Activated CD8-positive, alpha-beta T cell treated with anti-CD3 and anti-CD28 coated beads for 36 hours (primary cell): Measurements from ENCODE around the gene PPP1R14C. TPM values are rescaled to one million over a fixed set of nuclear protein-coding genes. Genes with fewer than 3 reads are reported as not detected.
"Not testable (repeated sequence)": the region's sequence is repeated elsewhere in the genome, so short reads cannot be mapped to it uniquely, and the experiment has no call there.

Experiments used
- ATAC-seq: fragments of 200-7000 bp; cut with Tn5 transposase; one replicate; pipeline ENCODE4 v1.10.0; 2021; ENCODE audit warnings: mild to moderate bottlenecking, moderate library complexity
- CTCF ChIA-PET: fragments of 350-600 bp; sonication (Branson Sonifier 250); formaldehyde crosslinking; loops from one replicate; lab custom pipeline; 2021; ENCODE audit warnings: antibody characterized with exemption; lab: Charles Lee
- POLR2A ChIA-PET: fragments of 350-600 bp; sonication (Branson Sonifier 250); formaldehyde crosslinking; loops from one replicate; lab custom pipeline; 2021; ENCODE audit warnings: antibody characterized with exemption; lab: Charles Lee
- DNase-seq: peaks from one replicate; pipeline ENCODE4 v3.0.0-alpha.2; 2020
- H3K27ac Mint-ChIP-seq: one replicate; pipeline ENCODE4 v1.8.0; 2021; ENCODE audit warnings: mild to moderate bottlenecking, mixed read lengths
- H3K27me3 Mint-ChIP-seq: one replicate; pipeline ENCODE4 v1.8.0; 2021; ENCODE audit warnings: mixed read lengths
- H3K36me3 Mint-ChIP-seq: one replicate; pipeline ENCODE4 v1.8.0; 2021; ENCODE audit warnings: low read depth, mixed read lengths
- H3K4me1 Mint-ChIP-seq: one replicate; pipeline ENCODE4 v1.8.0; 2021; ENCODE audit warnings: low read depth, mixed read lengths
- H3K4me3 Mint-ChIP-seq: one replicate; pipeline ENCODE4 v1.8.0; 2021; ENCODE audit warnings: mild to moderate bottlenecking, moderate library complexity, mixed read lengths
- H3K9me3 Mint-ChIP-seq: one replicate; pipeline ENCODE4 v1.8.0; 2021; ENCODE audit warnings: mixed read lengths
- CTCF ChIP-seq: fragments of 200-600 bp; IDR thresholded peaks from one replicate; pipeline ENCODE4 v1.8.0; 2022; ENCODE audit warnings: antibody characterized with exemption, mild to moderate bottlenecking
- intact Hi-C: fragments of 100-400 bp; cut with micrococcal nuclease; formaldehyde crosslinking; loops from one replicate; pipeline ENCODE4 v1.10.0; 2022
- total RNA-seq, 2 experiments: library from RNA; stranded (reverse); gene quantifications; one replicate each; pipeline ENCODE4 v1.2.3, GENCODE V29; 2021

PPP1R14C gene
- total RNA-seq, 2 experiments from 2014 or later: 0.65 to 0.86 TPM

- no peak for DNase-seq
- POLR2A ChIA-PET: no interaction called here
- CTCF ChIA-PET: no interaction called here
- Mint-ChIP-seq H3K36me3 (no peaks in the 10 kb centered on the region), H3K27me3 (peaks cover 9% of the 10 kb centered on the region), H3K27ac (no peak overlapping the region), H3K4me1 (no peaks in the 10 kb centered on the region), H3K4me3 (no peak overlapping the region), H3K9me3 (no peaks in the 10 kb centered on the region)
- no peak for ATAC-seq
- no peak for TF ChIP-seq CTCF
- intact Hi-C loops: no loop called here
These were observed 34.6 kb downstream of the PPP1R14C start for GRCh38 chr6:150177259-150177951.

GRCh38 chr6:150177952-150178520, 35.2 kb downstream of the PPP1R14C start:
- intact Hi-C loops: no loop called here
- CTCF ChIA-PET: no interaction called here

GRCh38 chr6:150179030-150179429, 36.2 kb downstream of the PPP1R14C start:
- ChIA-PET CTCF (interaction anchor here (1.0 kb wide), 1 partner anchor 90 kb away, joined by 3 read pairs; no protein-coding TSS in a partner anchor), POLR2A (no interaction called here)
- no peak overlapping the region for H3K27ac Mint-ChIP-seq
- no peak for DNase-seq
- no peaks in the 10 kb centered on the region for H3K9me3 Mint-ChIP-seq
- ATAC-seq: no peak
- no peaks in the 10 kb centered on the region for H3K4me1 Mint-ChIP-seq
- peaks cover 4% of the 10 kb centered on the region for H3K27me3 Mint-ChIP-seq
- no peak overlapping the region for H3K4me3 Mint-ChIP-seq
- intact Hi-C loops: no loop called here
- TF ChIP-seq CTCF: no peak
- H3K36me3 Mint-ChIP-seq: no peaks in the 10 kb centered on the region

More at GRCh38 chr6:150177952-150178520, 35.2 kb downstream of the PPP1R14C start:
- no peaks in the 10 kb centered on the region for H3K9me3 Mint-ChIP-seq
- peaks cover 7% of the 10 kb centered on the region for H3K27me3 Mint-ChIP-seq
- no peak for DNase-seq
- no peak overlapping the region for H3K4me3 Mint-ChIP-seq
- POLR2A ChIA-PET: no interaction called here
- no peaks in the 10 kb centered on the region for H3K4me1 Mint-ChIP-seq
- no peaks in the 10 kb centered on the region for H3K36me3 Mint-ChIP-seq
- no peak for TF ChIP-seq CTCF
- H3K27ac Mint-ChIP-seq: no peak overlapping the region
- no peak for ATAC-seq

- H3K4me3 Mint-ChIP-seq, H3K9me3 Mint-ChIP-seq, H3K27me3 Mint-ChIP-seq, POLR2A ChIA-PET, H3K4me1 Mint-ChIP-seq, H3K27ac Mint-ChIP-seq, intact Hi-C loops, H3K36me3 Mint-ChIP-seq, DNase-seq, ATAC-seq: not testable (repeated sequence)
- CTCF ChIA-PET: interaction anchor here (1.0 to 1.8 kb wide), 4 partner anchors 19 to 109 kb away, joined by 3 to 4 read pairs (median 4); no protein-coding TSS in a partner anchor
These were observed 37.1 kb downstream of the PPP1R14C start for GRCh38 chr6:150179907-150180424.

- TF ChIP-seq CTCF: no peak
- no peak overlapping the region for H3K4me3 Mint-ChIP-seq
- ATAC-seq (peak; percentile 20), DNase-seq (no peak)
- intact Hi-C loops: no loop called here
- ChIA-PET POLR2A (no interaction called here), CTCF (interaction anchor here (1.0 to 1.8 kb wide), 4 partner anchors 19 to 109 kb away, joined by 3 to 4 read pairs (median 4); no protein-coding TSS in a partner anchor)
- no peaks in the 10 kb centered on the region for H3K9me3 Mint-ChIP-seq
- no peaks in the 10 kb centered on the region for H3K36me3 Mint-ChIP-seq
- H3K4me1 Mint-ChIP-seq: no peaks in the 10 kb centered on the region
- no peak overlapping the region for H3K27ac Mint-ChIP-seq
- peaks cover 4% of the 10 kb centered on the region for H3K27me3 Mint-ChIP-seq
These were observed 37.7 kb downstream of the PPP1R14C start for GRCh38 chr6:150180517-150180916.
